DOHH2 (cell line): ENCODE results near the gene OMP.

Source experiments
- H3F3A ChIP-seq: fragments of 200-600 bp; sonication (generic), shearing (Covaris generic); 2 replicates; pipeline ENCODE4 v1.6.0; 2016; ENCODE audit warnings: antibody characterized with exemption, mild to moderate bottlenecking; ENCODE audit not compliant: control insufficient read depth, insufficient read depth
- H3K27ac ChIP-seq: fragments of 200-600 bp; sonication (generic); 2 replicates; pipeline ENCODE4 v1.5.1; 2014; ENCODE audit warnings: low read depth, mild to moderate bottlenecking, low read length, moderate library complexity
- H3K27me3 ChIP-seq: fragments of 200-600 bp; sonication (generic); 2 replicates; pipeline ENCODE4 v1.6.1; 2014; ENCODE audit warnings: mild to moderate bottlenecking, low read length, mixed read lengths; ENCODE audit not compliant: control insufficient read depth
- H3K36me3 ChIP-seq: fragments of 200-600 bp; sonication (generic); 2 replicates; pipeline ENCODE4 v1.6.1; 2014; ENCODE audit warnings: mild to moderate bottlenecking, low read length, moderate library complexity, mixed read lengths; ENCODE audit not compliant: control insufficient read depth
- H3K4me1 ChIP-seq: fragments of 200-600 bp; sonication (generic); 2 replicates; pipeline ENCODE4 v1.6.1; 2014; ENCODE audit warnings: mild to moderate bottlenecking, low read length, mixed read lengths; ENCODE audit not compliant: control insufficient read depth
- H3K4me2 ChIP-seq: fragments of 200-600 bp; sonication (generic); 2 replicates; pipeline ENCODE4 v1.6.0; 2014; ENCODE audit warnings: mild to moderate bottlenecking, low read length, moderate library complexity
- H3K4me3 ChIP-seq: fragments of 200-600 bp; sonication (generic); 2 replicates; pipeline ENCODE4 v1.5.1; 2014; ENCODE audit warnings: mild to moderate bottlenecking, low read length, mixed read lengths
- H3K79me2 ChIP-seq: fragments of 200-600 bp; sonication (generic); 2 replicates; pipeline ENCODE4 v1.6.1; 2014; ENCODE audit warnings: mild to moderate bottlenecking, low read length, mixed read lengths; ENCODE audit not compliant: control insufficient read depth
- H3K9me2 ChIP-seq: fragments of 200-600 bp; sonication (generic); replicated peaks from 2 replicates; pipeline ENCODE4 v1.6.1; 2014; ENCODE audit warnings: mild to moderate bottlenecking, low read length, mixed read lengths; ENCODE audit not compliant: control insufficient read depth
- H3K9me3 ChIP-seq: fragments of 200-600 bp; sonication (generic); 2 replicates; pipeline ENCODE4 v1.6.1; 2014; ENCODE audit warnings: antibody characterized with exemption, low read length, mixed read lengths; ENCODE audit not compliant: control insufficient read depth, insufficient read depth
- H4K20me1 ChIP-seq: fragments of 200-600 bp; sonication (generic); 2 replicates; pipeline ENCODE4 v1.6.0; 2014; ENCODE audit warnings: low read depth, mild to moderate bottlenecking, antibody characterized with exemption, low read length, moderate library complexity; ENCODE audit not compliant: control insufficient read depth, insufficient read depth
- CTCF ChIP-seq: fragments of 200-600 bp; sonication (generic); IDR thresholded peaks from one replicate; pipeline ENCODE4 v1.5.1; 2014; ENCODE audit warnings: antibody characterized with exemption, mild to moderate bottlenecking, low read depth, low read length; ENCODE audit not compliant: poor library complexity, severe bottlenecking
- EZH2phosphoT487 ChIP-seq: fragments of 200-600 bp; sonication (generic); IDR thresholded peaks from 2 replicates; pipeline ENCODE4 v1.6.1; 2017; ENCODE audit warnings: borderline replicate concordance, mild to moderate bottlenecking, antibody characterized with exemption, low read length, moderate library complexity, mixed read lengths

Gene OMP

DNA sequence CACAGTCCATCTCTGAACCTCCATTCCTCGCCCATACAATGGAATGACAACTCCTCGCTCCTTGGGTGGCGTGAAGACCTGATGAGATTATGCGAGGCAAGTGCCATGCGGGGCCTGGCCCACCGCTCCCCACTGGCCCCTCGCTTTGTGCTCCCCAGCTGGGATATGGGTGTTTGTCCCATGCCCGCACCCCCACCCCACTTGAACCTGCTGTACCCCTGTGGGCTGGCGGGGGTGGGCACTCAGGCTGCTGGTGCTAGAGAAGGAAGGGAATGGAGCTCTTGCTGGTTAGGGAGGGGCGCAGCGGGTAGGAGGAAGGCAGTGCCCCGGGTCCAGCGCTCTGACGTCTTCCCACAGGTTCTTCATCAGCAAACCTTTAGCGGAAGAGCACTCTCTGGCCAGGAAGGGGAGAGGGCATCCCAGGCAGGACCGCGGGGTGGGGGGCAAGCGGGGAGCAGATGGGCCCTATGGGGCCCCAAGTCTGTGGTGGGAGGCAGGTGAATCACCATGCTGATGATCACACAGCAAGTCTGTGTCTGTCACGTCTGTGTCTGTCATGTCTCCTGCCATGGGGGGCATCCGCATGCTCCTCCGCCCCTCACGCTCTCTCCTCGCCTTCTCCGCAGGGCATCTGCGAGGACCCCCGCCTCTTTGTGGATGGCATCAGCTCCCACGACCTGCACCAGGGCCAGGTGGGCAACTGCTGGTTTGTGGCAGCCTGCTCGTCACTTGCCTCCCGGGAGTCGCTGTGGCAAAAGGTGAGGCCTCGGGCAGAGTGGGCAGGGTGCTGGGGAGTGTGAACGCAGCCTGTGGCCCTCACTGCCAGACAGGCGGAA, 9.4 kb upstream of the OMP start:
- no peaks in the 10 kb centered on the region for H3K36me3 ChIP-seq
- H3F3A ChIP-seq = no peaks in the 10 kb centered on the region
- no peaks in the 10 kb centered on the region for H3K9me3 ChIP-seq
- H3K27ac ChIP-seq = no peak overlapping the region
- no peaks in the 10 kb centered on the region for H3K4me1 ChIP-seq
- no peak overlapping the region for H3K4me2 ChIP-seq
- no peak for TF ChIP-seq EZH2phosphoT487
- no peaks in the 10 kb centered on the region for H3K9me2 ChIP-seq
- H4K20me1 ChIP-seq = no peaks in the 10 kb centered on the region
- no peaks in the 10 kb centered on the region for H3K79me2 ChIP-seq
- H3K4me3 ChIP-seq = no peak overlapping the region
- no peaks in the 10 kb centered on the region for H3K27me3 ChIP-seq

GRCh38 chr11:77093987-77094840, 8.4 kb upstream of the OMP start:
- TF ChIP-seq CTCF (no peak), EZH2phosphoT487 (no peak)
- Histone ChIP-seq H3K79me2 (no peaks in the 10 kb centered on the region), H3K9me2 (no peaks in the 10 kb centered on the region), H4K20me1 (no peaks in the 10 kb centered on the region), H3F3A (no peaks in the 10 kb centered on the region), H3K27ac (no peak overlapping the region), H3K36me3 (no peaks in the 10 kb centered on the region), H3K4me3 (no peak overlapping the region), H3K4me2 (no peak overlapping the region), H3K4me1 (no peaks in the 10 kb centered on the region), H3K27me3 (no peaks in the 10 kb centered on the region), H3K9me3 (no peaks in the 10 kb centered on the region)

GRCh38 chr11:77094841-77095365, 7.7 kb upstream of the OMP start:
- H3K4me3 ChIP-seq = no peak overlapping the region
- no peaks in the 10 kb centered on the region for H3F3A ChIP-seq
- H3K4me1 ChIP-seq = no peaks in the 10 kb centered on the region
- no peaks in the 10 kb centered on the region for H3K9me3 ChIP-seq
- H3K27ac ChIP-seq = no peak overlapping the region
- H4K20me1 ChIP-seq = no peaks in the 10 kb centered on the region
- H3K27me3 ChIP-seq = no peaks in the 10 kb centered on the region
- no peak overlapping the region for H3K4me2 ChIP-seq
- H3K9me2 ChIP-seq = no peaks in the 10 kb centered on the region
- H3K36me3 ChIP-seq = no peaks in the 10 kb centered on the region
- TF ChIP-seq EZH2phosphoT487 (no peak), CTCF (no peak)
- H3K79me2 ChIP-seq = no peaks in the 10 kb centered on the region
